ENCODE results near the gene OR10H4. TPM values are rescaled to one million over a fixed set of nuclear protein-coding genes. Genes with fewer than 3 reads are reported as not detected.
"Not testable (repeated sequence)": the region's sequence is repeated elsewhere in the genome, so short reads cannot be mapped to it uniquely, and the experiment has no call there.

Gene OR10H4, protein sequence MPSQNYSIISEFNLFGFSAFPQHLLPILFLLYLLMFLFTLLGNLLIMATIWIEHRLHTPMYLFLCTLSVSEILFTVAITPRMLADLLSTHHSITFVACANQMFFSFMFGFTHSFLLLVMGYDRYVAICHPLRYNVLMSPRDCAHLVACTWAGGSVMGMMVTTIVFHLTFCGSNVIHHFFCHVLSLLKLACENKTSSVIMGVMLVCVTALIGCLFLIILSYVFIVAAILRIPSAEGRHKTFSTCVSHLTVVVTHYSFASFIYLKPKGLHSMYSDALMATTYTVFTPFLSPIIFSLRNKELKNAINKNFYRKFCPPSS
- not detected for total RNA-seq
- long read RNA-seq, result 0 reads

- TF ChIP-seq, protein P1, sequence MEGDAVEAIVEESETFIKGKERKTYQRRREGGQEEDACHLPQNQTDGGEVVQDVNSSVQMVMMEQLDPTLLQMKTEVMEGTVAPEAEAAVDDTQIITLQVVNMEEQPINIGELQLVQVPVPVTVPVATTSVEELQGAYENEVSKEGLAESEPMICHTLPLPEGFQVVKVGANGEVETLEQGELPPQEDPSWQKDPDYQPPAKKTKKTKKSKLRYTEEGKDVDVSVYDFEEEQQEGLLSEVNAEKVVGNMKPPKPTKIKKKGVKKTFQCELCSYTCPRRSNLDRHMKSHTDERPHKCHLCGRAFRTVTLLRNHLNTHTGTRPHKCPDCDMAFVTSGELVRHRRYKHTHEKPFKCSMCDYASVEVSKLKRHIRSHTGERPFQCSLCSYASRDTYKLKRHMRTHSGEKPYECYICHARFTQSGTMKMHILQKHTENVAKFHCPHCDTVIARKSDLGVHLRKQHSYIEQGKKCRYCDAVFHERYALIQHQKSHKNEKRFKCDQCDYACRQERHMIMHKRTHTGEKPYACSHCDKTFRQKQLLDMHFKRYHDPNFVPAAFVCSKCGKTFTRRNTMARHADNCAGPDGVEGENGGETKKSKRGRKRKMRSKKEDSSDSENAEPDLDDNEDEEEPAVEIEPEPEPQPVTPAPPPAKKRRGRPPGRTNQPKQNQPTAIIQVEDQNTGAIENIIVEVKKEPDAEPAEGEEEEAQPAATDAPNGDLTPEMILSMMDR (IDR thresholded peaks at IDR 0.05), result no peak
- no peaks in the 10 kb centered on the region for H3K9me3 ChIP-seq
- DNase-seq (no peak), ATAC-seq (no peak)
- no peak within 1 kb of the TSS for H3K27ac ChIP-seq
- no peaks in the 10 kb centered on the region for H3K4me1 ChIP-seq
- intact Hi-C loops (cut with DNase I), result no loop called here
- H3K36me3 ChIP-seq, result no peaks in the 10 kb centered on the region
- H3K27me3 ChIP-seq, result no peaks in the 10 kb centered on the region
- no peak within 1 kb of the TSS for H3K4me3 ChIP-seq
Observed at GRCh38 chr19:15948223-15949058, at the start of gene OR10H4. TSS of gene OR10H4 (plus strand) at chr19:15949008. CDS start at chr19:15949008, 0 bp downstream.

- ATAC-seq; H3K27me3 ChIP-seq; intact Hi-C loops (cut with DNase I); DNase-seq; H3K4me3 ChIP-seq; H3K36me3 ChIP-seq; H3K27ac ChIP-seq; H3K9me3 ChIP-seq; H3K4me1 ChIP-seq: not testable (repeated sequence)
Observed at GRCh38 chr19:15899561-15899960, 49.2 kb upstream of the OR10H4 start.

DNA sequence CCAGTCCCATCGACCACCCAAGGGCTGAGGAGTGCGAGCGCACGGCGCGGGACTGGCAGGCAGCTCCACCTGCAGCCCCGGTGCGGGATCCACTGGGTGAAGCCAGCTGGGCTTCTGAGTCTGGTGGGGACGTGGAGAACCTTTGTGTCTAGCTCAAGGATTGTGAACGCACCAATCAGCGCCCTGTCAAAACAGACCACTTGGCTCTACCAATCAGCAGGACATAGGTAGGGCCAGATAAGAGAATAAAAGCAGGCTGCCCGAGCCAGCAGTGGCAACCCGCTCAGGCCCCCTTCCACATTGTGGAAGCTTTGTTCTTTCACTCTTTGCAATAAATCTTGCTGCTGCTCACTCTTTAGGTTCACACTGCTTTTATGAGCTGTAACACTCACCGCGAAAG lies 48.8 kb upstream of the OR10H4 start:
- DNase-seq; ATAC-seq; H3K27ac ChIP-seq; H3K4me1 ChIP-seq; intact Hi-C loops (cut with DNase I); H3K36me3 ChIP-seq; H3K27me3 ChIP-seq; H3K9me3 ChIP-seq; H3K4me3 ChIP-seq: not testable (repeated sequence)

DNA sequence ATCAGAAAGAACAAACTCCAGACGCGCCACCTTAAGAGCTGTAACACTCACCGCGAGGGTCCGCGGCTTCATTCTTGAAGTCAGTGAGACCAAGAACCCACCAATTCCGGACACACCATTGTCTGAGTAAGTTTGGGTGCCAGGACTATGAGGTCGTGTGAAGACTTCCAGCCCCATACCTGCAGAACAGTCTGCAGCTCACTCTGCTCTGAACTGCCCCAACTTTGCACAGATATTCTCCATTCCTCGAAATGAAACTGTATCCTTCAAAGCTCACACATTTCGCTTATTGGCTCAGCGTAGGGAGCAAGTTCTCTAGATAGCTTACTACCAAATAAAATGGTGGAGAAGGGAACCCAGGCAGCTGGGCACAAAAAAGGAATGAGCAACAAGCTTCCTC lies 48.3 kb upstream of the OR10H4 start:
- peaks cover 4% of the 10 kb centered on the region for H3K27me3 ChIP-seq
- H3K4me3 ChIP-seq, result no peak overlapping the region
- H3K27ac ChIP-seq, result no peak overlapping the region
- H3K36me3 ChIP-seq, result no peaks in the 10 kb centered on the region
- no peaks in the 10 kb centered on the region for H3K4me1 ChIP-seq
- ATAC-seq, result no peak
- no peak for DNase-seq
- intact Hi-C loops (cut with DNase I), result no loop called here
- no peaks in the 10 kb centered on the region for H3K9me3 ChIP-seq
- TF ChIP-seq, protein P1 (IDR thresholded peaks at IDR 0.05), result no peak

GRCh38 chr19:15902254-15902653 lies 46.6 kb upstream of the OR10H4 start:
- H3K27me3 ChIP-seq, result peaks cover 4% of the 10 kb centered on the region
- TF ChIP-seq, protein P1 (IDR thresholded peaks at IDR 0.05), result no peak

DNA sequence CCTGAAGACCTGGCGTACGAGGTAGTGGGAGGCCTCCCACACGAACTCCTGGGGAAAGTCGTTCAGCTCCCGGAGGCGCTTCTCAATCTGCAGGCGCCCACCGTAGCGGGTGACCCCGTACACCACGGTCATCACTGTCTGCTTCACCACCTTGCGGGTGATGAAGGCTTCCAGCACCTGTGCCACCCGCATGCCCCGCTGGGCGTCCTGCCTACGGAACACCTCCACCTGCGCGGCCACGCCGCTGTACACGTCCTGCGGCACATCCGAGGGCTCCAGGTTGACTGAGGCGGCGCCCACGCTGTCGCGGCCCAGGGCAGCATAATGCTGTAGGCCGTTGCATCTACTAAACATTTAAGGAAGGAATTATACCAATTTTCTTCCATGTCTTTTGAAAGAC lies 45.9 kb upstream of the OR10H4 start:
- DNase-seq, H3K27me3 ChIP-seq, ATAC-seq: not testable (repeated sequence)

More at GRCh38 chr19:15902254-15902653, 46.6 kb upstream of the OR10H4 start:
- Histone ChIP-seq H3K4me1 (no peaks in the 10 kb centered on the region), H3K9me3 (no peaks in the 10 kb centered on the region), H3K27ac (no peak overlapping the region), H3K4me3 (no peak overlapping the region), H3K36me3 (no peaks in the 10 kb centered on the region)
- intact Hi-C loops (cut with DNase I), result no loop called here
- ATAC-seq, result no peak
- no peak for DNase-seq

GRCh38 chr19:15905026-15905425 lies 43.8 kb upstream of the OR10H4 start:
- Histone ChIP-seq H3K4me3 (no peak overlapping the region), H3K4me1 (no peaks in the 10 kb centered on the region), H3K27me3 (peaks cover 4% of the 10 kb centered on the region), H3K36me3 (no peaks in the 10 kb centered on the region), H3K27ac (no peak overlapping the region), H3K9me3 (no peaks in the 10 kb centered on the region)
- ATAC-seq (no peak), DNase-seq (no peak)
- intact Hi-C loops (cut with DNase I), result no loop called here
- TF ChIP-seq, protein P1 (IDR thresholded peaks at IDR 0.05), result no peak

More for the DNA sequence above, 45.9 kb upstream of the OR10H4 start:
- H3K9me3 ChIP-seq; H3K4me3 ChIP-seq; H3K27ac ChIP-seq; H3K36me3 ChIP-seq; intact Hi-C loops (cut with DNase I); H3K4me1 ChIP-seq: not testable (repeated sequence)
